Non-pigmented ciliary epithelial cell (primary cell): ENCODE measurements around the gene ADAMTS2.

Experiments used
- DNase-seq: peaks from one replicate; pipeline ENCODE4 v3.0.0-alpha.2; 2010; ENCODE audit warnings: low read depth

The ADAMTS2 gene

DNA sequence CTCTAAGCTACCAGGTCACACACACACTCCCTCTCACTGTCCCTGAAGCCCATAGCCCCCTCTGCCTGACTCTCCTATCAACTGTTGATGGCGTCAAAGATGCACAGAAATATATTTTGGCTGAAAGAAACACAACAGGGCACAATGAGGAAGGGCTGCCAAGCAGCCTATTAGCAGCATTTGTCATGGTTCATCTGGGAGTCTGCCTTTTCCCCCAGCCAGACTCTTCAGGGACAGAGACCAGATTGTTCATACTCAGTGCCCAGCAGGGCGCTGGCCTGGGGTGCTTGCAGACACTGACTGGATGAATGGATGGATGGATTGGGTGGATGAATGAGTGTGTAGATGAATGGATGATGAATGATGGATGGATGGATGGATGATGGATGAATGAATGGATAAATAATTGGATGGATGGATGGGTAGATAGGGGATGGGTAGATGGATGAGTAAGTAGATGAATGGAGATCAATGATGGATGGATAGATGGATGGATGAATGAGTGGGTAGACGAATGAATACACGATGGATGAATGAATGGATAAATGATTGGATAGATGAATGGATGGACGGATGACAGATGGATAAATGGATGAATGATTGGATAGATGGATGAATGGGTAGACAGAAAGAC, 90.5 kb downstream of the ADAMTS2 start:
- no peak for DNase-seq

DNA sequence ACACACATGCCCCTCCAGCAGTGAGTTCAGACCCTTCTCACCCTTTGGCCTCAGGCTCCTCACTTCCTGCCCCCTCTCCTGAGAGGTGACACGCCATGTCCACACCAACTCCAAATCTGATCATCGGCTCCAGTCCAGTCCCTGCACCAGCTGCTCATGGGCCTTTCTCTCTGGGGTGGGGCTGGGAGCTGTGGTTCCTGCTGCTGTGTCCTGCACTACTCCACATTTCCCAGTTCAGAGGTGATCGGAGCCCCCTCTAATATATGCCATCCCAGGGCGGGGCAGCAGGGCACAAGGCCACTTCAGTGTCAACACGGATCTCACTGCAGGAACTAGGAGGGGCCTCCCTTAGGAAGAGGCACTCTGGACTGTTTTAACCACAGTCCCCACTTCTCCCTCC, 91.5 kb downstream of the ADAMTS2 start:
- DNase-seq, result no peak

DNA sequence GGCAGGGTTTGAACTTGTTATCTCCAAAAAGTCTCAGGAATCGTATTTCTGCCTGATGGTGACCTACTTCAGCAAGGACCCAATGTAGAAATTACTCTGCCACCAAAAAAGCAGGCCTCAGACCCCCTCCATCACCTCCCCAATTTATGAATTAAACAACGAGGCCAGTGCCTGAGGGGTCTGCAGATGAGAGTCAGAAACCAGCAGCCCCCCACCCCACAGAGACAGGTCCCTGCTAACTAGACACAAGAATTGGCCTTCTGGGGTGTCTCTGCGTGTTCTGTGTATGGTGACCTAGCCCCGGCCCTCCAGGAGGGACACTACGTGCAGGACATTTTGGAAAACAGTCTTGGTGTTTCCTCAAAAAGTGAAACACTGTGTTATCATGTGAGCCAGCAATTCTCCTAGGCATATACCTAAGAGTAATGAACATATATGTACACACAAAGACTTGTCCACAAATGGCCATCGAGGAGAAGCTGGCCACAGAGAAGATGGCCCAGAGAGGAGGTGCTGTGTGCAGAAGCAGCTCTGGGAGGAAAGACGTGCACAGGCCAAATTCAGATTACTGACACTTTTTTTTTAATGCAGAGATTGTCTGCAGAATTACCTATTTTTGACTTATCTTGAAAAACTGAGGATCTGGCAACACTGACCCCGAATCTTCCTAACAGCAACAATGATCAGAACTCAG, 93.8 kb downstream of the ADAMTS2 start:
- DNase-seq, result no peak

DNA sequence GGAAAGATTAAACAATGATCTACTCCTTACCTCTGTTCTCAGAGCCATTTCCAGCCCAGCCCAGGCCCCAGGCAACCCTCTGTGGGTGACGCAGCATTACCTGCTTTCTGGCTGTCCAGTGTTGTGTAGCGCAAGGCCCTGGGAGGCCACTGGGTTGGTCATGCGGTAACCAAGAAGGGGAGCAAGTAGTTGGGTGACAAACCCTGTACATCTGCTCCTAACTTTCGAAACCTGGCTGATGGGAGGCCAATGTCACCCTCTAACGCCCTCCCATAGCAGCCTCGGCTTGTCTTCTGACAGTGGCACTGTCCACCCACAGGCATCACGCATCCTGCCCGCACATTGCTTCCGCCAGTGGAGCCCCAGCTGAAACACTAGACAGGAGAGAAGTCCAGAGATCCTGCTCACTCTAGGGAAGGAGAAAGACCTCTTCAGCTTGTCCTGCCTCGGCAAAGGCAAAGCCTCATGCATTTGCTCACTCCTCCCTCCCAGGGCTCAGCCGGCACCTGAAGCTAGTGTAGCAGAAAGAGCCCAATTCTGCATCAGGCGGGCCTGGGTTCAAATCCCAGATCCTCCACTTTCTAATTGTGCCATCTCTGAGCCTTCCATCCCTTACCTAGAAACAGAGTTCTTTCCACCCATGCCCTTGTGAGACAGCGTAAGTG, 94.6 kb downstream of the ADAMTS2 start:
- no peak for DNase-seq

DNA sequence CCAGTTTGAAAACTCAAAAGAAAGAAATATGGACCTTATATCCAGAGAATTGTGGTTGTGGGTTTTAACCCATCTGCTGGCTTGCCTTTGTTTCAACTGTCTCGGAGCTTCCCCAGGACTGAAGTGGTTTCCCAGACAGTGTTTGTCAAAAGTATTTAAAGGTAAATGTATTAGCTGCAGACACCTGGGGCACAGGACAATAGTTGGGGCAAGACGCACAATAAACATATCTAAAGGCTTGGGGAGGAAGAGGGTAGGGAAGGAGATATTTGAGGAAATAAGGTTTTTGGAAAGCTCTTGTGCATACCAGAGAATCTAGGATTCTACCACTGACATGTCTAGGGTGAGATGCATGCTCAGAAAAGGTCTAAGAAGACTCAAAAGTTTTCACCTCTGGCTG, 99.0 kb downstream of the ADAMTS2 start:
- no peak for DNase-seq

DNA sequence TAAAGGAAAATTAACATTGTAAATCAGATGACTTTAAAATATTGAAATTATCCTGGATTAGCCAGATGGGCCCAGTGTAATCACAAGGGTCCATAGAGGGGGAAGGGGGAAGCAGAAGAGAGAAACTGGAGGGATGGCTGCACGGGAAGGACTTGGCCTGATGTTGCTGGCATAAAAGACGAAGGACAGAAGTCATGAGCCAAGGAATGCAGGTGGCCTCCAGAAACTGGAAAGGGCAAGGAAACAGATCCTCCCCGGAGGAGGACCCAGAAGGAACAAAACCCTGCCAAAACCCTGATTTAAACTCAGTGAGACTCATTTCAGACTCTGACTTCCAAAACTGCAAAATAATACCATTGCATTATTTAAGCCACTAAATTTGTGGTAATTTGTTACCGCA, 100.2 kb downstream of the ADAMTS2 start:
- DNase-seq, result no peak

DNA sequence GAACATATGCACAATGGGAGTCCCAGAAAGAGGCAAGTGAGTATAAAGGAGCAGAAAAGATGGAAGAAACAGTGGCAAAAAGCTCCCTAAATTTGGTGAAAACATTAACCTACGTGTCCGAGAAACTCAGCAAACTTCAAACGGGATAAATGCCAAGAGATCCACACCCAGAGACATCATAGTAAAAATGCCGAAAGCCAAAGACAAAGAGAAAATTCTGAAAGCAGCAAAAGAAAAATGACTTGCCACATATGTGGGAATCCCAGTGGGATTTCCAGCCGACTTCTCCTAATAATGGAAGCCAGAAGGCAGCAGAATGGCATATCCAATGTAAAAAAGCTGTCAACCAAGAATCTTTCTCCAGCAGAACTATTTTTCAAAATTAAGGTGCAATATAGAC, 101.2 kb downstream of the ADAMTS2 start:
- DNase-seq, result no peak

DNA sequence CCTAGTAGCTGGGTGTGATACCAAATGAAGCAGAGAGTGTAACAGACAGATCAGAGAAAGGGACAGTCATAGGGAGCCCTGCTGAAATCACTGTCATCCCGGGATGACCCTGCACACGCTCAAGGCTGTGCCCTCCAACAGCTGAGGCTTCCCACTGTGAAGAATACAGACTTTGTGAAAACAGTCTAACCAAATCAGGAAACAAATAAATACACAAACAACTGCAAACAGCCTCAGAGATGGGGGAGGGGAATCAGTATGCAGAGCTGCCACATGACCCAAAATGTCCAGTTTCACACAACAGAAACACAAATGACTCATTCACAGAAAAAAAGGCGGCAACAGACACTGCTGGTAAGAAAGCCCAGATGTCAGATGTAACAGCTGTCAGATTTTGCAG, 101.9 kb downstream of the ADAMTS2 start:
- peak; percentile 5 for DNase-seq

DNA sequence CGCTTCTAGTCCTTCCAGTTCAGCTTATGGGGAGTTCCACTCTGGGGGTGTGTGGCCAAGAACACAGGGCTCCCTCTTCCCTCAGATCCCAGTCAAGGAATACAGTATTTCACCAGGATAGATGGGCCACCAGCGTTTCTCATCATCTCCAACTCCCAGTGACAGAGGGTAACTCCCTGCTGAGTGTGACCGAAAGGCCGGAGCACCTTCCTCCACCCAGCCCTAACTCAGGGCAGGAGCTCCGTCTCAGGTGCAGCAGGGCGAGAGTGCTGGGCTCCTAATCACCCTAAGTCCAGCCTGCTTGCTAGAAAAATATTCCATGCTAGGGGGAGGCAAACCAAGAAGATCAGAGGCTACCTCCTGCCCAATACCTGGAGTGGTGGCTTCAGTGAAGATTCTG, 102.6 kb downstream of the ADAMTS2 start:
- DNase-seq, result no peak

DNA sequence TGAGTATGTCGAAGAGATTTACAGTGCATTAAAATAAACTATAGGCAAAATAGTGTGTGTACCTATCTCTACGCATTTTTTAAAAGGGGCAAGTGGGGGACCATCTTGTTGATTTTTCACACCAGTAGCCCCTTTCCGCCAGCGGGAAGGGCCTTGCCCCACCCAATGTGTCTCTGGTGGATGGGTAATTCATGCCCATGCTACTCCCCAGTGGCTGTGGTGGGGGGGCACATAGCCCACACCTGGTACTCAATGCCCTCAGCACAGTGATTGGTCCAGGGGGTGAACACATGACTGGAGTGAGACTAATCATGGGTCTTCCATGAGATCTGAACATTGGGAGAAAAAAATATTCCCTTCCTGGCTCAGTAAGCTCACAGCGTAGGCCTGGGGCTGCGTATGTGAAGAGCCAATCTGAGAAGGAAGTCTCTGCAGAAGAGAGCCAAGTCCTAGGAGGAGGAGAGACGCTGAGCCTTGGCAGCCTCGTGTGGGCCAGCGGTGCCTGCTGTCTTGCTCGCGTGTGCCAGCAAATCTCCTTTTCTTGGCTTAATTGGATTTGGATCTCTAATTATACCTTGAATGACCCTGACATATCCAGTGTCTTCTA, 103.4 kb downstream of the ADAMTS2 start:
- DNase-seq, result no peak

DNA sequence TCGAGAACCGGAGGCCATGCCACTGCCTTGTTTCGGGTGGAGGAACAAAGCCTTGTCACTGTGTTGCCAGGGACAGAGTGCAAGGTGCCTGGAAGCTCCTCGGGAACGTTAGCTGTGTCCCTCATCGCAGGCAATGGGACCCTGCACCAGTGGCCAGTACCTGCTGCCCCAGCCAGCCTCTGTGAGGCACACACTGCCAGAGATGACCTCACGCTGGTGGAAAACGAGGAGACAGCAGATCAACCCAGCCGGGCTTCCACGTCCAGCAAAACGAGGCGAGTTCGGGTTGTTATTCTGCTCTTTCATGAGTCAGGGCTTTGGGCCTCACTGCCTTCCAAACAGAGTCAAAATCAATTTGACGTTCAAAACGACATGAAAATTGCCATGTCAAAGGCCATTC, 104.1 kb downstream of the ADAMTS2 start:
- no peak for DNase-seq

DNA sequence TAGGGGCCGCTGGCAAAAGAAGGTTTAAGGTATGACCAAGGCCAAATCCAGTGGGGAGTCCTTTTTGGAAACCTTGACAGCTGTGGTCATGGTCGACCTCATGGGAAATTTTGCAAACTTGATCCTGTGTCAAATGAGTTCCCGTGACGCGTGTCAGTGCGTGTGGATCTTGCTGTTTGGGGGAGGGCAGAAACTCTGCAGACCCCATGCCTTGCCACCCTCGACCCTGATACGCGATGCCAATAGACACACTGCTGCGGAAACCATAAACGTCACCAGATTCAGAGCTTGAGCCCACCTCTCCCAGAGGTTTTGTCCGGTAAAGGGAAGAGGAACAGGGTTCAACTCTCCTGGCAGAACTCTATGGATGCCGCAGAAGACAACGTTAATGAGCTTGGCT, 104.7 kb downstream of the ADAMTS2 start:
- no peak for DNase-seq

DNA sequence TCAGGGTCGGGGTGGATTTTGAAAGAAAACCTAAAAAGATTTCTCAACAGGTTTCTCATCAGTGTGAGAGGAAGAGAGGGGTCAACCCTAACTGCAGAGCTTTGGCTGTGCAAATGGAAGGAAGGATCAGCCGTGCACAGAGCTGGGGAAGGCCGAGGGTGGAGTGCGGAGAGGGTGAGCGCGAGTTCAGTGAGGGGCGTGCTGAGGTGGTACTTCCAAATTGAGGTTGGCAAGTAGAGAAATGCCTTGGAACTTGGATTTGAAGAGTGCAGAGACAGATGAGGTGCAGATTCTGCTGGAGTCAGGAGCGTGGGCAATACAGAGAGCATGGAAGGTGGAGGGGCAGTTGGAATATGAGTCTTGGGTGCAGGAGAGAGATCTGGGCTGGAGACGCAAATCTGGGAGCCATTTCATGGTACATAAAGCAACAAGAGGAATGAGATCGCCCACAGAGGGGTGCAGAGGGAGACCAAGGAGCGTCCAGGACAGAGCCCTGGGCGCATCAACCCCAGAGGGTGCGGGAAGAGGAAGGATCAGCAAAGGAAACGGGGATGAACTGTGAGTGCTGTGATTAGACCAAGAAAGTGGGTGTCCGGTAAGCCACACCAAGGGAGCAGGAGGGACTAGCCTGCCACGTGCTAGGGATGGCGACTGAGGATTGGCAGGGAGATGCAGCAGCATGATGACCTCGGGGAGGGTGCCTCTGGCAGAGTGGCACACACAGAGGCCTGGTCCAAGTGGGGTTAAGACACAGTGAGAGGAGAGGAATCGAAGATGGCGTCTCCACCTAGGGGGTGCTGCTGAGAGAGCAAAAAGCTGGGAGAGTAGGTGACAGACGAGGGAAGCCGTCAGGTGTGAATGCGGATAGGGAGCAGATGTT, 105.8 kb downstream of the ADAMTS2 start:
- DNase-seq, result no peak

DNA sequence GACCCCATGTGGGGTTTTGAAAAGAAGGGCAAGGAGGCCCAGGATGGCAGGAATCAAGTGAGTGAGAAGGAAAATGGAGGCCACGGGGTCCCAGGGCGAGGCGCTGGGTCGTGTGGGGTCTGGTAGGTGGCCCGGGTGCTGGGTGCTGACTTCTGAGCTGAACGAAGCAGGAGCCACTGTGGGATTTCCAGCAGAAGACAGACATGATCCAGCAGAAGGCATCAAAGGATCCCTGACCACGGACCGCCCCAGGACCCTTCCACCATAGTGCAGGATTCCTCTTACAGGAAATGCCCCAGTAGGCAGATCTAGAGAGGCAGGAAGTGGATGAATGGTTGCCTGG, 106.7 kb downstream of the ADAMTS2 start:
- DNase-seq, result no peak

DNA sequence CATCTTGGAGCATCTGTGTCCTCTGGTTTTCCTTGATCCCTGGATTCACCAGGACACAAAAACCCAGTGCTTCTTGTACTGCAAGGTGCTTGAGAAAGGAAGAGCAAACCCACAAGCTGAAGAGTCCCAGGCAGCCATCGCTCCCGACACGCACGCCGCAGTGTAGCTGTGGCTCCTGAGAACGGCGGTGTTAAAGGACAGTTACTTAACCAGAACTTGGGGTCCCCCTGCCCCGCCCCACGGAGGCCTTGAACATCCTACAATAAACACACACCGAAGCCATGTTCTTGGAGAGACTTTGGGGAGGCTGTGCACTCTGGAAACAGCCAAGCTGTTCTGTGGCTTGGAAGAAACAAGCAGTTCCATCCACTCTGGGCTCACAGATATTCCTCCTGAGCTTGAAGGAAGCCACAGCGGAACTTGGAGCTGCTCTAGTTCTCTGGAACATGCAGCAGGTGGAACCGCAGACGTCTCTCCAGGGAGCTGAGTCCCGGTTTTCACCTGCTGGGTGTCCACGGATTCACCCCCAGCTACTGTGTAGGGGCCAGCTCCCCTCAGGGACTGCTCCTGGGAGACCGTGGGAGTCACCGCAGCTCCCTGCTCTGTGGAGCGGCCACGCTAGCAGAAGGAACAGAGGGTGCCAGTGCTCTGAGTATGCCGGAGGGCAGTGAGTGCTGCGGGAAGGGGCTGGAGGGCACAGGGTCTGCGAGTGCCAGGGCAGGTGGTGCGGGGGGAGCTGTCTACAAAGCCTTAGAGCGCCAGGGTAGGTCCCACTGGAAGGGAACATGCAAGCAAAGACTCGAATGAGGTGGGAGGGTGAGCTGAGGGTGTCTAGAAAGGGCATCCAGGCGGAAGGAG, 107.3 kb downstream of the ADAMTS2 start:
- DNase-seq, result no peak

DNA sequence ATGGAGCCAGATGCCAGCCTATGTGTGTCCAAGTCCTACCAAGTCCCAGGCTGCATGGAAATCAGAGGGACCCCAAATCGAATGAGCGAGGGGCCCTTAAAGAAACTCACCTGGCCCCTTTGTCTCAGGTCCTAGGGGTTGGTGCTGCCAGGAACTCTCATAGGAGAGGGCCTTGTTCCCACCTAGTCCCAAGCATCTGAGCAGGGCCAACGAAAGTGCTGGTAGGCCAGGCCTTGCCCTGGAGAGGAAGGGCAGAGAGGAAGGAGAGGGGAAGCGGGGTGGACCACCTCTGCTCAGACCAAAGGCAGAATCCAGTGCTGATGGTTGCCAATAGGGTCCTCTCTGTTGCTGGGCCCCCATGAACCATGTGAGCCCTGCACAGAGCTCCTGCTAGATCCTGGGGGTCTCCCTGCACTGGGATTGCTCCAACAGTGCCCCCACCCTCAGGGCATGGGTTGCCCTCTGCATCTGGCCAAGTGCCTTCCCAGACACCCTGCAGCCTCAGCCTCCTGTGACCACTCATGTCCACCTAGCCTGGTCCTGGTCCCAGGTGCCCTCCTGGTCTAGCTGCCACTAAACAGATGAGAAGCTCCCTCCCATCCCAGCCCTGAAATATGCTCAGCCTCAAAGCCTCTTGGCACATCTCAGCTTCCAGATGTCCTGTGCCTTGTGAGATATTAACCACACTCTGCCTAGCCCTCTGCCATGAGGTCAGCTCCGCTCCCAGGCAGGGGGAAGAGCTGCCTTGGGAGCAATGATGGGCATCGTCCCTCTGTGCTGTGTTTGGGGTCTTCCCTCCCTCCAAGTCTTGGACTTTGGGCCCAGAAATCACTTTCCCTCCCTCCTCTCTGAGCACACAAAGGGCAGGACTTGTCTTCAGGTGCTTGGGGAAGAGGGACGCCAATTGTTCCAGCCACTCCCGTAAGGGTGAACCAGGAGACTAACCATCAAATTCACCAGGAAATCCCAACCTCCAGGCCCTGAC, 109.6 kb downstream of the ADAMTS2 start:
- DNase-seq, result no peak

DNA sequence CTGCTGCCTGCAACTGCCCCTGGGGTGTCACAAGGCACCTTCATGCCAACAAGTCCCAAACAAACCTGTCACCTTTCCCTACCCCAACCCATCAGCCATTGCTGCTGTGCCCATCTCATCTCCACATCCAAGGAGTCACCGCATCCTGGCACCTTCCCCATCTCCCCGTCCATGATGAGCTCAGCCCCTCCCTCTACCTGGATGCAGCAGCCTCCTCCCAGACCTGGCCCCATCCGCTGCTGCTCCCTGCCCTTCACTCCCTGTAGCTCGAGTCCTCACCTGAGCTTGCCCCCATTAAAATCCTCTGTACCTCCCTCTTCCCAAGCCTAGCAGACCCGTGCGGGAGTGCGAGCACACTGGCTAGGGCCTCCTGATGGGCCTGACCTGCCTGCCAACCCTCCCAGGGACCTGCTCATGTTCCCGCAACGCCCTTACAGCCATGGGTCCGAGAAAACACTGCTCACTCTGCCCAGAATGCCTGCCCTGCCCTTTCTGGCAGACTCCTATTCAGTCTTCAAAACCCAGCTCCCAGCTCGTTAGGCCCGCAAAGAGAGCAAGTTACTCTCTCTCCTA, 110.6 kb downstream of the ADAMTS2 start:
- no peak for DNase-seq

DNA sequence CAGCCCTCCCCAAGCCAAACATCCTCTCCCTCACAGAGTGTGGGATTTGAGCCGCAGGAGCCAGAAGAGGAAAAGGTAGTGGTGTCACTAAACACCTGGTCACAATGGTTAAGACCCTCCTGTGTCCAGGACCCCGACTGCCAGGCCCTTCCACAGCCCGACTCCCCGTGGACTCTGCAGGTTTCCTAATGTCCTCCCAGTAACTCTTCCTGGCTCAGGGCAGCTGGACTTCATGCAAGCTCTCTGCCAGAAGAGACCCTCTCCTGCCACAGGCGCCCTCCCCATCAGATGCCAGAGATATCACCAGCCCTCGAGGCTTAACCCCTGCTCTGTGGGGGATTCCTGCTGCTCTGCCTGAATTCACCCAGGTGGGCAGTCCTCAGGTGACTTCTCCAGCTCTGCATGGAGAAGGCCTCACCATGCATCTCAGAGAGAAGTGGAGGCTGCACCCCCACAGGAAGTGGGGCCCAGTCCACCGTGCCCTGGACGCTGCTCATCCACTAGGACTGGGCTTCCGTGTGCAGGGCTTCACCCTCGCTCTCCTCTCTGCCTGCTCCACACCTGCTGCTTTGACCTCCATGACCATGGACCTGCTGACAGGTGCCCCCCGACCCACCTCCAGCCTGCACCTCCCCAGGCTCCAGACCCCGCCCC, 111.2 kb downstream of the ADAMTS2 start:
- no peak for DNase-seq

DNA sequence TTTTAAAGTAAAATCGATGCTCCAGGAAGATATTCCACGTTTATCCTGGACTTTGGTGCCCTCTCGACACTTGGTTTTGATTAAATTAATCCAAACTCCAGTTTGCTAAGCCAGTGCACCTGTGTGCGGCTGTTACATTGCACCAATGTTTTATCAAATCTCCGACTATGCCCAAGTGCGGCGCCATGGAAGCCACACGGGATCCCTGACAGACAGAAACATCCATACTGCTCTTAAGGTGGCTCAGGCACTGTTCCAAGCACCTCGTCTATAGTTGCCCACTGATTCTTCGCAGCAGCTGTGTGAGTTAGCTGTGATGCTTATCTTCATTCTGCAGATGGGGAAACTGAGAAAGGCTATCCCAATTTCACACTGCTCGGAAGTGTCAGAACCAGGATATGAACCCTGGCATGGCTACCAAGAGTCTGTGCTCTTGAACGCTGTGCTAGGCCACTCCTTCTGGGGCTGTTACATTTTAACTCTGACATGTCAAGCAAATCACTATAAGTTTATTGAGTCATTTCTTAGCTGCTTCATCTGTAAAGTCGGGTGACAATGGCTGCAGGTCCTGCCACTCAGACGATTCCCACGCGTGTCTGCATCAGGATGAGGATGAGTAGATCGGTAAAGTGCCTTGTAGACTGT, 113.0 kb downstream of the ADAMTS2 start:
- DNase-seq, result no peak
